Thoracic aorta (tissue), 2 donors: ENCODE data around the gene THRAP3. TPM values are rescaled to one million over a fixed set of nuclear protein-coding genes. Genes with fewer than 3 reads are reported as not detected.
A peak's percentile ranks its signal among the peaks of the same experiment; 100 is the strongest.
"Not testable (repeated sequence)": the region's sequence is repeated elsewhere in the genome, so short reads cannot be mapped to it uniquely, and the experiment has no call there.

Experiments
- ATAC-seq: fragments of 150-250 bp; one replicate; pipeline ENCODE4 v1.8.0; 2017; ENCODE audit warnings: low read depth; ENCODE audit not compliant: insufficient number of reproducible peaks, low FRiP score
- DNase-seq: peaks from one replicate; pipeline ENCODE4 v3.0.0-alpha.2; 2020; ENCODE audit warnings: low spot score
- H3K27ac ChIP-seq, 2 donors: fragments of 200-600 bp; sonication (generic); 1 replicate in 1 of 2; 2 replicates in 1 of 2; pipeline ENCODE4 v1.5.1; 2016; ENCODE audit warnings: mild to moderate bottlenecking in 2 of 2, moderate library complexity in 2 of 2
- H3K27me3 ChIP-seq: fragments of 200-600 bp; sonication (generic); replicated peaks from 2 replicates; pipeline ENCODE4 v1.6.0; 2016; ENCODE audit warnings: mild to moderate bottlenecking; ENCODE audit not compliant: insufficient read depth
- H3K36me3 ChIP-seq: fragments of 200-600 bp; sonication (generic); one replicate; pipeline ENCODE4 v1.5.1; 2016
- H3K4me1 ChIP-seq, 2 donors: fragments of 200-600 bp; sonication (generic); 1 replicate in 1 of 2; 2 replicates in 1 of 2; pipeline versions ENCODE4 v1.5.1 to v1.6.0; 2016; ENCODE audit warnings: low read depth in 2 of 2, mild to moderate bottlenecking in 1 of 2; ENCODE audit not compliant: control insufficient read depth in 1 of 2
- H3K4me3 ChIP-seq: fragments of 200-600 bp; sonication (generic); 2 replicates; pipeline ENCODE4 v1.5.1; 2016; ENCODE audit warnings: mild to moderate bottlenecking
- H3K9me3 ChIP-seq: fragments of 200-600 bp; sonication (generic); 2 replicates; pipeline ENCODE4 v1.5.1; 2016
- total RNA-seq, 2 donors: library from RNA; depleted of rRNA; stranded (reverse); fragments of >200 nt; gene quantifications; one replicate each; pipeline versions ENCODE4 v1.1.0 to v1.2.3, GENCODE V29; 2016
- TF ChIP-seq, protein P1 (sequence below): fragments of 200-600 bp; sonication (generic); IDR thresholded peaks from one replicate; pipeline ENCODE4 v1.5.1; 2019; ENCODE audit warnings: antibody characterized with exemption

THRAP3 gene
- total RNA-seq, 2 donors from 2014 or later, result 49.3 to 111 TPM

DNA sequence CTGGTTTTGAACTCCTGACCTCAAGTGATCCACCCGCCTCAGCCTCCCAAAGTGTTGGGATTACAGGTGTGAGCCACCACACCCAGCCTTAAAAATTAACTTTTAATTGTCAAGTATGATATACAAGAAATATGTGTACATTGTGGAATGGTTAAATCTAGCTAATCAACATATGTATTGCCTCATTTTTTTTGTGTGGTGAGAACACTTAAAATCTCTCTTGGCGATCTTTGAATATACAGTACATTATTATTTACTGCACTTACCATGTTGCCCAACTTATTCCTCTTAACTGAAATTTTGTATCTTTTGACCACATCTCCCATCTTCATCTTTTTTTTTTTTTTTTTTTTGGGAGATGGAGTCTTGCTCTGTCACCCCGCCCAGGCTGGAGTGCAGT is 23.3 kb downstream of the THRAP3 start:
- H3K27me3 ChIP-seq, result no peaks in the 10 kb centered on the region
- ATAC-seq (no peak), DNase-seq (no peak)
- H3K4me1 ChIP-seq, result peaks cover 56 to 68% of the 10 kb centered on the region in 2 donors
- peak overlapping the region; percentile 49 to 82 for H3K27ac ChIP-seq
- peaks cover 7% of the 10 kb centered on the region for H3K36me3 ChIP-seq
- TF ChIP-seq, protein P1, sequence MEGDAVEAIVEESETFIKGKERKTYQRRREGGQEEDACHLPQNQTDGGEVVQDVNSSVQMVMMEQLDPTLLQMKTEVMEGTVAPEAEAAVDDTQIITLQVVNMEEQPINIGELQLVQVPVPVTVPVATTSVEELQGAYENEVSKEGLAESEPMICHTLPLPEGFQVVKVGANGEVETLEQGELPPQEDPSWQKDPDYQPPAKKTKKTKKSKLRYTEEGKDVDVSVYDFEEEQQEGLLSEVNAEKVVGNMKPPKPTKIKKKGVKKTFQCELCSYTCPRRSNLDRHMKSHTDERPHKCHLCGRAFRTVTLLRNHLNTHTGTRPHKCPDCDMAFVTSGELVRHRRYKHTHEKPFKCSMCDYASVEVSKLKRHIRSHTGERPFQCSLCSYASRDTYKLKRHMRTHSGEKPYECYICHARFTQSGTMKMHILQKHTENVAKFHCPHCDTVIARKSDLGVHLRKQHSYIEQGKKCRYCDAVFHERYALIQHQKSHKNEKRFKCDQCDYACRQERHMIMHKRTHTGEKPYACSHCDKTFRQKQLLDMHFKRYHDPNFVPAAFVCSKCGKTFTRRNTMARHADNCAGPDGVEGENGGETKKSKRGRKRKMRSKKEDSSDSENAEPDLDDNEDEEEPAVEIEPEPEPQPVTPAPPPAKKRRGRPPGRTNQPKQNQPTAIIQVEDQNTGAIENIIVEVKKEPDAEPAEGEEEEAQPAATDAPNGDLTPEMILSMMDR, result no peak
- H3K4me3 ChIP-seq, result no peak overlapping the region
- no peaks in the 10 kb centered on the region for H3K9me3 ChIP-seq

DNA sequence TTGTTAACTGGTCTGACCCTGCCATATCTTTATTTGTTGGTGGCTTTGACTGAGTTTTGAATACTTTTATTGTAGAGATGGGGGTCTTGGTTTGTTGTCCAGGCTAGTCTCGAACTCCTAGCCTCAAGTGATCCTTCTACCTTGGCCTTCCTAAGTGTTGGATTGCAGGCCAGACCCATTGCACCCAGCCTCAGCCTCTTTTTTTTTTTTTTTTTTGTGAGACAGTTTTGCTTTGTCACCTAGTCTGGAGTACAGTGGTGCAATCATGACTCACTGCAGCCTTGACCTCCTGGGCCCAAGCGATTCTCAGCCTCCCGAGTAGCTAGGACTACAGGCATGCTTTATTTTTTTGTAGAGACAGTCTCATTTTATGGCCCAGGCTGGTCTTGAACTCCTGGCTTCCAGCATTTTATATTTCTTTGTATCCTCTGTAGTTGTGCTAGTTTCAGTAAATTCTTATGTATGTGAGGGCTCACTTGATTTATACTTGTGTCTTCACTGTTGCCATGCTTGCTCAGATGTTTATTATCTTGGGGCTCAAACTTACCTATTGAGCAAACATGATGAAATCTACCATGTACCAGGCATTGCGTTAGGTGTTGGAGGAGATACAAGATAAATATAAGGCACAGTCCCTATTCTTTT is 24.1 kb downstream of the THRAP3 start:
- ATAC-seq, result peak; percentile 77
- peaks cover 58 to 74% of the 10 kb centered on the region in 2 donors for H3K4me1 ChIP-seq
- H3K36me3 ChIP-seq, result peaks cover 5% of the 10 kb centered on the region
- no peak overlapping the region for H3K4me3 ChIP-seq
- TF ChIP-seq, protein P1, result no peak
- DNase-seq, result peak; percentile 72
- no peaks in the 10 kb centered on the region for H3K9me3 ChIP-seq
- no peaks in the 10 kb centered on the region for H3K27me3 ChIP-seq
- H3K27ac ChIP-seq, result peak overlapping the region; percentile 49 to 82

DNA sequence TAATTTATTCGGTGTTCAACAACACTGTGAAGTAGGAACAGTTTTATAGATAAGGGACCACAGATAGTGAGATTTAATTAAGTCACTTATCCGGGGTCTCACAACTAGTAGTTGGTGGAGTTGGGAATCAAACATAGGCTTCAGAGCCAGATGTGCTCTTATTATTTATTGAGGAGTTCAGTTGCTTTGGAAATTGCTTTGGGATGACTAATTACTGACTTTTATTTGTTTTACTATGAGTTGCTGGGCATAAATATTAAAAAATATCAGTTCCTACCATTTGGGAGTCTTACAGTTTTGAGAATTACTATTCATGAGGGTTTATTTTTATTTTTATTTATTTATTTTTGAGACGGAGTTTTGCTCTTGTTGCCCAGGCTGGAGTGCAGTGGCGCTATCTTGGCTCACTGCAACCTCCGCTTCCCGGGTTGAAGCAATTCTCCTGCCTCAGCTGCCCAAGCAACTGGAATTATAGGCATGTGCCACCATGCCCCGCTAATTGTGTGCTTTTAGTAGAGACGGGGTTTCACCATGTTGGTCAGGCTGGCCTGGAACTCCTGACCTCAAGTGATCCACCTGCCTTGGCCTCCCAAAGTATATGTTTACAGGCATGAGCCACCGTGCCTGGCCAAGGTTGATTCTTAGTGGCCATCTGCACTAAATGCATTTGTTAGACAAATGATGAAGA is 27.7 kb downstream of the THRAP3 start:
- Histone ChIP-seq H3K4me1 (peaks cover 43 to 70% of the 10 kb centered on the region in 2 donors), H3K27ac (peak overlapping the region in 1 of 2 donors; percentile 32), H3K27me3 (no peaks in the 10 kb centered on the region), H3K4me3 (no peak overlapping the region), H3K36me3 (no peaks in the 10 kb centered on the region), H3K9me3 (no peaks in the 10 kb centered on the region)
- TF ChIP-seq, protein P1, result no peak
- no peak for ATAC-seq
- DNase-seq, result no peak

DNA sequence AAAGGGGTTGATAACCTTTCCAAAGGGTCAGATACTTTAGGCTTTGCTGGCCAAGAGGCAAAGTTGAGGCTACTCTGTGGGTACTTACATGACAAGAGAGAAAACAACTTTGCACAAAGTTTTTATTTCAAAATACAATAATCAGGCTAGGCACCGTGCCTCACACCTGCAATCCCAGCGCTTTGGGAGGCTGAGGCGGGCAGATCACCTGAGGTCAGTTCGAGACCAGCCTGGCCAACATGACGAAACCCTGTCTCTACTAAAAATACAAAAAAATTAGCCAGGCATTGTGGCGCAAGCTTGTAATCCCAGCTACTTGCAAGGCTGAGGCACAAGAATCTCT is 28.2 kb downstream of the THRAP3 start:
- not testable (repeated sequence) for H3K9me3 ChIP-seq, H3K36me3 ChIP-seq, ATAC-seq, H3K4me3 ChIP-seq, DNase-seq, H3K27me3 ChIP-seq
- peak overlapping the region in 1 of 2 donors; percentile 32 for H3K27ac ChIP-seq
- H3K4me1 ChIP-seq, result peaks cover 43 to 67% of the 10 kb centered on the region in 2 donors

DNA sequence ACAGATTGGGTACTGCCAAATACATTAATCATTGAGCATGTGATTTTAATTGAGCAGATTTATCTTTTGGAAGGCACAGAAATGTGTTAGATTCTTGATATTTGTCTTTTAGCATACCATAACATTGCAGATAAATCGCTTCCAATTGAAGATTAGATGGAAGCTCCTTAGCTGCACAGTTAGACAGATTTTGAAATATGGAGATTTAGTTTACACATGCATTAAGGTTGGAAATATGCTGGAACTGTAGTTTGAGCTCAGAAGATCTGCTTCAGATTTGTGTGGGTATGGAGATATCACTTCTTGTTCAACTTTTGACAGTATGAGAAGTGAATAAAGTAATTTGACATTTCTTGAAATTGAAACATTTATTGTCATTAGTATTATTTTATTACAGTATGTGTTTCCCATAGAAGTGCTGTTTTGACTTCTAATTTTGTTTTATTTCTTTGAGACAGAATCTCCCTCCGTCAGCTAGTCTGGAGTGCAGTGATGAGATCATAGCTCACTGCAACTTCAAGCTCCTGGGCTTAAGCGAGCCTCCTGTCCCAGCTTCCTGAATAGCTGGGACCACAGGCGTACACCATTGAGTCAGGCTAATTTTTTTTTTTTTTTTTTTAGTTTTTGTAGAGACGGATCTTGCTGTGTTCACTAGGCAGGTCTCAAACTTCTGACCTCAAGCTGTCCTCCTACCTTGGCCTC is 29.1 kb downstream of the THRAP3 start:
- H3K27ac ChIP-seq, result peak overlapping the region; percentile 0 to 44
- peak; percentile 42 for ATAC-seq
- no peaks in the 10 kb centered on the region for H3K27me3 ChIP-seq
- no peaks in the 10 kb centered on the region for H3K9me3 ChIP-seq
- peaks cover 40 to 68% of the 10 kb centered on the region in 2 donors for H3K4me1 ChIP-seq
- no peak for DNase-seq
- TF ChIP-seq, protein P1, result no peak
- no peak overlapping the region for H3K4me3 ChIP-seq
- H3K36me3 ChIP-seq, result no peaks in the 10 kb centered on the region
